Measurements from ENCODE around the gene UBAC1.

- no peak for TF ChIP-seq SREBF2 (IDR thresholded peaks at IDR 0.05; ENCODE audit: low read length)
- TF ChIP-seq NFYA (IDR thresholded peaks at IDR 0.05; ENCODE audit: borderline replicate concordance, low read depth, low read length) = no peak
- no peak for TF ChIP-seq POLR2A (IDR thresholded peaks at IDR 0.05; ENCODE audit: low read depth, low read length)
- no peak for TF ChIP-seq KLF5 (IDR thresholded peaks at IDR 0.05; ENCODE audit: partially characterized antibody)
- TF ChIP-seq JUNB (IDR thresholded peaks at IDR 0.05) = no peak
- no peak for TF ChIP-seq TCF12 (IDR thresholded peaks at IDR 0.05; ENCODE audit: low read depth, low read length)
- no peak for TF ChIP-seq IRF3 (IDR thresholded peaks at IDR 0.05)
- TF ChIP-seq EZH2 (IDR thresholded peaks at IDR 0.05; ENCODE audit: borderline replicate concordance, control insufficient read depth, low read depth, low read length) = no peak
Observed at GRCh38 chr9:135956802-135957174, 4.4 kb downstream of the UBAC1 start.
